ENCODE results near the gene ZCCHC14. TPM values are rescaled to one million over a fixed set of nuclear protein-coding genes. Genes with fewer than 3 reads are reported as not detected.

Gene ZCCHC14
- polyA plus RNA-seq, 1 donor (not counting 4 experiments of a cell fraction or from before 2014, with no cell fraction given), result 3.6 TPM

DNA sequence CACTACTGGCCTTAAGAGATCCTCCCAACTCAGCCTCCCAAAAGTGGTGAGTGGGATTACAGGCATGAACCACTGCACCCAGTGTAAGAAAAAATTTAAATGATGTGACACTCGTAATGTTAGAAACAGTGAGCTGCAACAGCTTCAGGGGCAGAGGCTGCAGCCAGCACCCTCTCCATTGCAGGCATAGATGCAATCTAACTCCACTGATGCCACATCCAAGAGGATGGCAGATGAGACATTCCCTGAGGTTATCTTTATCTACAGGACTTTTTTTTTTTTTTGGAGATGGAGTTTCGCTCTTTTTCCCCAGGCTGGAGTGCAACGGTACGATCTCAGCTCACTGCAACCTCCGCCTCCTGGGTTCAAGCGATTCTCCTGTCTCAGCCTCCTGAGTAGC is 19.9 kb downstream of the ZCCHC14 start:
- dilution Hi-C loops (cut with MboI; ENCODE audit: extremely low pct_ligation_motif_present, low sequenced_read_pairs), result no loop called here
- H3K4me2 ChIP-seq (ENCODE audit: control insufficient read depth, extremely low read depth, insufficient read depth, low read depth, low read length), result no peak overlapping the region
- H3K9me1 ChIP-seq (ENCODE audit: control insufficient read depth, extremely low read depth, insufficient read depth, low read length), result no peaks in the 10 kb centered on the region
- DNase-seq (ENCODE audit: low read depth, low spot score), result no peak
- no peaks in the 10 kb centered on the region for H3K27me3 ChIP-seq (ENCODE audit: control insufficient read depth, extremely low read depth, insufficient read depth, low read length)
- no peak for TF ChIP-seq EZH2 (IDR thresholded peaks at IDR 0.05; ENCODE audit: low read length)
- TF ChIP-seq, protein P1, sequence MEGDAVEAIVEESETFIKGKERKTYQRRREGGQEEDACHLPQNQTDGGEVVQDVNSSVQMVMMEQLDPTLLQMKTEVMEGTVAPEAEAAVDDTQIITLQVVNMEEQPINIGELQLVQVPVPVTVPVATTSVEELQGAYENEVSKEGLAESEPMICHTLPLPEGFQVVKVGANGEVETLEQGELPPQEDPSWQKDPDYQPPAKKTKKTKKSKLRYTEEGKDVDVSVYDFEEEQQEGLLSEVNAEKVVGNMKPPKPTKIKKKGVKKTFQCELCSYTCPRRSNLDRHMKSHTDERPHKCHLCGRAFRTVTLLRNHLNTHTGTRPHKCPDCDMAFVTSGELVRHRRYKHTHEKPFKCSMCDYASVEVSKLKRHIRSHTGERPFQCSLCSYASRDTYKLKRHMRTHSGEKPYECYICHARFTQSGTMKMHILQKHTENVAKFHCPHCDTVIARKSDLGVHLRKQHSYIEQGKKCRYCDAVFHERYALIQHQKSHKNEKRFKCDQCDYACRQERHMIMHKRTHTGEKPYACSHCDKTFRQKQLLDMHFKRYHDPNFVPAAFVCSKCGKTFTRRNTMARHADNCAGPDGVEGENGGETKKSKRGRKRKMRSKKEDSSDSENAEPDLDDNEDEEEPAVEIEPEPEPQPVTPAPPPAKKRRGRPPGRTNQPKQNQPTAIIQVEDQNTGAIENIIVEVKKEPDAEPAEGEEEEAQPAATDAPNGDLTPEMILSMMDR (optimal IDR thresholded peaks at IDR 0.05 in 1 of 3, IDR thresholded peaks at IDR 0.05 in 1 of 3, conservative IDR thresholded peaks at IDR 0.05 in 1 of 3; ENCODE audit: extremely low read depth in 1 of 3, insufficient read depth in 2 of 3, low read length in 3 of 3), result no peak
- H3K79me2 ChIP-seq (ENCODE audit: control insufficient read depth, insufficient read depth, low read length), result peaks cover 43% of the 10 kb centered on the region
- H2AFZ ChIP-seq (ENCODE audit: control insufficient read depth, low read length), result no peak overlapping the region
- peaks cover 9% of the 10 kb centered on the region for H3K4me1 ChIP-seq (ENCODE audit: control insufficient read depth, extremely low read depth, insufficient read depth, low read length)
- peaks cover 2% of the 10 kb centered on the region for H4K20me1 ChIP-seq (ENCODE audit: control insufficient read depth, extremely low read depth, insufficient read depth, low read length)
- H3K36me3 ChIP-seq (ENCODE audit: control insufficient read depth in 2 of 2, extremely low read depth in 1 of 2, insufficient read depth in 2 of 2, low read length in 2 of 2), result no peaks in the 10 kb centered on the region
- no peak overlapping the region for H3K27ac ChIP-seq (ENCODE audit: control insufficient read depth, insufficient read depth, low read length)
- H3K9ac ChIP-seq (ENCODE audit: control insufficient read depth, extremely low read depth, insufficient read depth, low read length), result no peak overlapping the region
- H3K4me3 ChIP-seq (ENCODE audit: control insufficient read depth in 2 of 3, extremely low read depth in 1 of 3, insufficient read depth in 2 of 3, low read depth in 1 of 3, low read length in 3 of 3), result no peak overlapping the region
- no peaks in the 10 kb centered on the region for H3K9me3 ChIP-seq (ENCODE audit: control insufficient read depth, low read depth, low read length)
- no peak for FAIRE-seq

DNA sequence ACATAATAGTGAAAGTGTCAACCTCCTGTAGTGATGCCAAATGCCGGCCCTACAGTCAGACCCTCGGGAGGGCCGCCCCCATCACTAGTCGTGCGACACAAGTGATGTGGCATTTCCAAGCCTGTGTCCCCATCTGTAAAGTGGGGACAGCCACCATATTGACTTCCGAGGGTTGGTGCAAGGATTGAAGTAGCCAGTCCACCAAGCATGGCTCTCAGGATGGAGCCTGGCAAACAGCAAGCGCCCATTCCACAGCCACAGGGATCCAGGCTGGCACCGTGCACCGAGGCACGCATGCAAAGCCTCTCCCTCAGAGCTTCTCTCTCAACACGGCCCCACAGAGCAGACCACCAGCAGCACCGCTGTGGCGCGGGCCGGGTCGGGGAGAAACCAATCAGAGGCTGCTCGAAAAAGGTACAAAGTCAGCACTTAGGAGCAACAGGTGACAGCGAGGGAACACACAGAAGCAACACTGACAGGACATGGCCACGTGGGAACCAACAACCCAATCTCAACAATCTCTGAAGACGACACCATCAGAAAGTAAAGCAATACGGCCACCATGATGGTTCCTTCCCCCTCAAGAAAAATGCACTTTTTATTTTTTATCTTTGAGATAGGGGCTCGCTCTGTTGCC is 20.6 kb downstream of the ZCCHC14 start:
- Histone ChIP-seq H2AFZ (ENCODE audit: control insufficient read depth, low read length) (no peak overlapping the region), H3K4me2 (ENCODE audit: control insufficient read depth, extremely low read depth, insufficient read depth, low read depth, low read length) (no peak overlapping the region), H3K9me1 (ENCODE audit: control insufficient read depth, extremely low read depth, insufficient read depth, low read length) (no peaks in the 10 kb centered on the region), H3K4me1 (ENCODE audit: control insufficient read depth, extremely low read depth, insufficient read depth, low read length) (peaks cover 3% of the 10 kb centered on the region), H3K4me3 (ENCODE audit: control insufficient read depth in 2 of 3, extremely low read depth in 1 of 3, insufficient read depth in 2 of 3, low read depth in 1 of 3, low read length in 3 of 3) (no peak overlapping the region), H3K9ac (ENCODE audit: control insufficient read depth, extremely low read depth, insufficient read depth, low read length) (no peak overlapping the region), H3K27ac (ENCODE audit: control insufficient read depth, insufficient read depth, low read length) (no peak overlapping the region), H3K79me2 (ENCODE audit: control insufficient read depth, insufficient read depth, low read length) (peaks cover 40% of the 10 kb centered on the region), H3K27me3 (ENCODE audit: control insufficient read depth, extremely low read depth, insufficient read depth, low read length) (no peaks in the 10 kb centered on the region), H4K20me1 (ENCODE audit: control insufficient read depth, extremely low read depth, insufficient read depth, low read length) (peaks cover 2% of the 10 kb centered on the region), H3K36me3 (ENCODE audit: control insufficient read depth in 2 of 2, extremely low read depth in 1 of 2, insufficient read depth in 2 of 2, low read length in 2 of 2) (no peaks in the 10 kb centered on the region), H3K9me3 (ENCODE audit: control insufficient read depth, low read depth, low read length) (no peaks in the 10 kb centered on the region)
- DNase-seq (ENCODE audit: low read depth, low spot score) (no peak), FAIRE-seq (no peak)
- dilution Hi-C loops (cut with MboI; ENCODE audit: extremely low pct_ligation_motif_present, low sequenced_read_pairs), result no loop called here
- no peak for TF ChIP-seq EZH2 (IDR thresholded peaks at IDR 0.05; ENCODE audit: low read length)
- TF ChIP-seq, protein P1 (optimal IDR thresholded peaks at IDR 0.05 in 1 of 3, IDR thresholded peaks at IDR 0.05 in 1 of 3, conservative IDR thresholded peaks at IDR 0.05 in 1 of 3; ENCODE audit: extremely low read depth in 1 of 3, insufficient read depth in 2 of 3, low read length in 3 of 3), result no peak

All from keratinocyte (primary cell).